Ascending aorta (tissue), 2 donors: ENCODE data around the gene TNFAIP2. TPM values are rescaled to one million over a fixed set of nuclear protein-coding genes. Genes with fewer than 3 reads are reported as not detected.

ENCODE experiments used
- DNase-seq, 2 donors: peaks; one replicate each; pipeline ENCODE4 v3.0.0-alpha.2; 2019; ENCODE audit warnings: low spot score in 2 of 2
- H3K27ac ChIP-seq, 2 donors: fragments of 200-600 bp; sonication (generic); one replicate each; pipeline ENCODE4 v1.5.1; 2016 to 2017; ENCODE audit warnings: mild to moderate bottlenecking in 1 of 2
- H3K27me3 ChIP-seq: fragments of 200-600 bp; sonication (generic); one replicate; pipeline ENCODE4 v1.5.1; 2017
- H3K36me3 ChIP-seq, 2 donors: fragments of 200-600 bp; sonication (generic); one replicate each; pipeline ENCODE4 v1.5.1; 2016
- H3K4me1 ChIP-seq, 2 donors: fragments of 200-600 bp; sonication (generic); one replicate each; pipeline ENCODE4 v1.5.1; 2016 to 2017; ENCODE audit warnings: mild to moderate bottlenecking in 1 of 2
- H3K4me3 ChIP-seq, 2 donors: fragments of 200-600 bp; sonication (generic); one replicate each; pipeline ENCODE4 v1.5.1; 2016 to 2017; ENCODE audit warnings: mild to moderate bottlenecking in 1 of 2
- H3K9me3 ChIP-seq, 2 donors: fragments of 200-600 bp; sonication (generic); one replicate each; pipeline ENCODE4 v1.5.1; 2016
- CTCF ChIP-seq, 3 experiments: fragments of 200-600 bp in 2 of 3; fragments of 450-650 bp in 1 of 3; sonication (generic) in 2 of 3; IDR thresholded peaks; one replicate each; pipeline ENCODE4 v1.5.1; 2016 to 2019; ENCODE audit warnings: antibody characterized with exemption in 3 of 3, mild to moderate bottlenecking in 1 of 3, moderate library complexity in 1 of 3
- intact Hi-C: fragments of 100-400 bp; cut with DNase I; formaldehyde crosslinking; loops from one replicate; pipeline ENCODE4 v1.15.1; 2023
- total RNA-seq: library from RNA; depleted of rRNA; stranded (reverse); fragments of >200 nt; gene quantifications from one replicate; pipeline ENCODE4 v1.1.0, GENCODE V29; 2016

Gene TNFAIP2
- total RNA-seq, 1 donor from 2014 or later: 133 TPM

- no peaks in the 10 kb centered on the region for H3K36me3 ChIP-seq
- H3K4me1 ChIP-seq: peaks cover 0 to 4% of the 10 kb centered on the region in 2 donors
- H3K9me3 ChIP-seq: no peaks in the 10 kb centered on the region
- no peak overlapping the region for H3K4me3 ChIP-seq
- intact Hi-C loops: no loop called here
- H3K27me3 ChIP-seq: peaks cover 12% of the 10 kb centered on the region
- DNase-seq: no peak
- no peak overlapping the region for H3K27ac ChIP-seq
- TF ChIP-seq CTCF (IDR thresholded peaks at IDR 0.05): no peak
These were observed 25.0 kb upstream of the TNFAIP2 start for GRCh38 chr14:103097994-103098957.

GRCh38 chr14:103099081-103099732 lies 24.1 kb upstream of the TNFAIP2 start:
- H3K4me3 ChIP-seq: no peak overlapping the region
- no peaks in the 10 kb centered on the region for H3K9me3 ChIP-seq
- DNase-seq: no peak
- H3K4me1 ChIP-seq: peaks cover 3 to 7% of the 10 kb centered on the region in 2 donors
- peaks cover 21% of the 10 kb centered on the region for H3K27me3 ChIP-seq
- H3K36me3 ChIP-seq: no peaks in the 10 kb centered on the region
- TF ChIP-seq CTCF (IDR thresholded peaks at IDR 0.05): no peak
- intact Hi-C loops: no loop called here
- H3K27ac ChIP-seq: no peak overlapping the region

GRCh38 chr14:103099733-103100280 lies 23.5 kb upstream of the TNFAIP2 start:
- peaks cover 3 to 12% of the 10 kb centered on the region in 2 donors for H3K4me1 ChIP-seq
- no peak for DNase-seq
- TF ChIP-seq CTCF (IDR thresholded peaks at IDR 0.05): no peak
- H3K27me3 ChIP-seq: peaks cover 27% of the 10 kb centered on the region
- H3K27ac ChIP-seq: no peak overlapping the region
- H3K4me3 ChIP-seq: no peak overlapping the region
- intact Hi-C loops: loop anchor here (10.0 kb wide), 1 partner anchor 405 kb away; no protein-coding TSS in a partner anchor
- no peaks in the 10 kb centered on the region for H3K9me3 ChIP-seq
- H3K36me3 ChIP-seq: no peaks in the 10 kb centered on the region

- no peak overlapping the region for H3K4me3 ChIP-seq
- TF ChIP-seq CTCF (IDR thresholded peaks at IDR 0.05): no peak
- no peak for DNase-seq
- H3K27ac ChIP-seq: no peak overlapping the region
- H3K9me3 ChIP-seq: no peaks in the 10 kb centered on the region
- no peaks in the 10 kb centered on the region for H3K36me3 ChIP-seq
- peaks cover 28% of the 10 kb centered on the region for H3K27me3 ChIP-seq
- intact Hi-C loops: loop anchor here (10.0 kb wide), 1 partner anchor 406 kb away; no protein-coding TSS in a partner anchor
- peaks cover 3 to 13% of the 10 kb centered on the region in 2 donors for H3K4me1 ChIP-seq
These were observed 22.8 kb upstream of the TNFAIP2 start for GRCh38 chr14:103100281-103101121.
